ENCODE results near the gene SLC5A7. TPM values are rescaled to one million over a fixed set of nuclear protein-coding genes. Genes with fewer than 3 reads are reported as not detected.

The SLC5A7 gene
- total RNA-seq, 1 experiment from 2014 or later: not detected

DNA sequence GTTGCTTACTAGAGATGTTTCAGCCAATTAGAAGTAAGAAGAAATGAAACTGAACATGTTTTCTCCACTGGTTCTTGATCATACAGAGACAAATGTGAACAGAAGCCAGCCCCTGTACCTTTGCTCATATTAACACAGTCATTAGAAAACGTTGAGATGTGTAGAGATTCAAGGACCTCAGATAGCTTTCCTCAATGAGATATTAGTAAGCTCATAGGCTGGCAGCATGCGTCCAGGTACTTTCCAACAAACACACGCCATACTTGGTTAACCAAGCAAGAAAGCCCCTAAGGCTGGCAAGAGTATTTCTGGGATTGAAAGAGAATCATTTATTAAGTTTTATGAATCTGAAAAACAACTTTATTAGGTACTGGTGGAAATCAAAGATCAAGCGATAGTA, 37.5 kb downstream of the SLC5A7 start:
- no peak for ATAC-seq
- in situ Hi-C loops (cut with HindIII; ENCODE audit: low pct_unique_long_range_greater_than_20kb, low sequenced_read_pairs) (no loop called here), intact Hi-C loops (cut with micrococcal nuclease; ENCODE audit: unreplicated experiment) (no loop called here)
- TF ChIP-seq POLR2AphosphoS5 (IDR thresholded peaks at IDR 0.05; ENCODE audit: low read depth, low read length): no peak
- TF ChIP-seq, protein P1, sequence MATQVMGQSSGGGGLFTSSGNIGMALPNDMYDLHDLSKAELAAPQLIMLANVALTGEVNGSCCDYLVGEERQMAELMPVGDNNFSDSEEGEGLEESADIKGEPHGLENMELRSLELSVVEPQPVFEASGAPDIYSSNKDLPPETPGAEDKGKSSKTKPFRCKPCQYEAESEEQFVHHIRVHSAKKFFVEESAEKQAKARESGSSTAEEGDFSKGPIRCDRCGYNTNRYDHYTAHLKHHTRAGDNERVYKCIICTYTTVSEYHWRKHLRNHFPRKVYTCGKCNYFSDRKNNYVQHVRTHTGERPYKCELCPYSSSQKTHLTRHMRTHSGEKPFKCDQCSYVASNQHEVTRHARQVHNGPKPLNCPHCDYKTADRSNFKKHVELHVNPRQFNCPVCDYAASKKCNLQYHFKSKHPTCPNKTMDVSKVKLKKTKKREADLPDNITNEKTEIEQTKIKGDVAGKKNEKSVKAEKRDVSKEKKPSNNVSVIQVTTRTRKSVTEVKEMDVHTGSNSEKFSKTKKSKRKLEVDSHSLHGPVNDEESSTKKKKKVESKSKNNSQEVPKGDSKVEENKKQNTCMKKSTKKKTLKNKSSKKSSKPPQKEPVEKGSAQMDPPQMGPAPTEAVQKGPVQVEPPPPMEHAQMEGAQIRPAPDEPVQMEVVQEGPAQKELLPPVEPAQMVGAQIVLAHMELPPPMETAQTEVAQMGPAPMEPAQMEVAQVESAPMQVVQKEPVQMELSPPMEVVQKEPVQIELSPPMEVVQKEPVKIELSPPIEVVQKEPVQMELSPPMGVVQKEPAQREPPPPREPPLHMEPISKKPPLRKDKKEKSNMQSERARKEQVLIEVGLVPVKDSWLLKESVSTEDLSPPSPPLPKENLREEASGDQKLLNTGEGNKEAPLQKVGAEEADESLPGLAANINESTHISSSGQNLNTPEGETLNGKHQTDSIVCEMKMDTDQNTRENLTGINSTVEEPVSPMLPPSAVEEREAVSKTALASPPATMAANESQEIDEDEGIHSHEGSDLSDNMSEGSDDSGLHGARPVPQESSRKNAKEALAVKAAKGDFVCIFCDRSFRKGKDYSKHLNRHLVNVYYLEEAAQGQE (IDR thresholded peaks at IDR 0.05; ENCODE audit: insufficient read depth in 1 of 2, low read depth in 2 of 2, low read length in 1 of 2): no peak
- TF ChIP-seq, protein P2, sequence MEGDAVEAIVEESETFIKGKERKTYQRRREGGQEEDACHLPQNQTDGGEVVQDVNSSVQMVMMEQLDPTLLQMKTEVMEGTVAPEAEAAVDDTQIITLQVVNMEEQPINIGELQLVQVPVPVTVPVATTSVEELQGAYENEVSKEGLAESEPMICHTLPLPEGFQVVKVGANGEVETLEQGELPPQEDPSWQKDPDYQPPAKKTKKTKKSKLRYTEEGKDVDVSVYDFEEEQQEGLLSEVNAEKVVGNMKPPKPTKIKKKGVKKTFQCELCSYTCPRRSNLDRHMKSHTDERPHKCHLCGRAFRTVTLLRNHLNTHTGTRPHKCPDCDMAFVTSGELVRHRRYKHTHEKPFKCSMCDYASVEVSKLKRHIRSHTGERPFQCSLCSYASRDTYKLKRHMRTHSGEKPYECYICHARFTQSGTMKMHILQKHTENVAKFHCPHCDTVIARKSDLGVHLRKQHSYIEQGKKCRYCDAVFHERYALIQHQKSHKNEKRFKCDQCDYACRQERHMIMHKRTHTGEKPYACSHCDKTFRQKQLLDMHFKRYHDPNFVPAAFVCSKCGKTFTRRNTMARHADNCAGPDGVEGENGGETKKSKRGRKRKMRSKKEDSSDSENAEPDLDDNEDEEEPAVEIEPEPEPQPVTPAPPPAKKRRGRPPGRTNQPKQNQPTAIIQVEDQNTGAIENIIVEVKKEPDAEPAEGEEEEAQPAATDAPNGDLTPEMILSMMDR (IDR thresholded peaks at IDR 0.05): no peak
- TF ChIP-seq TCF7L2 (IDR thresholded peaks at IDR 0.05; ENCODE audit: low read depth, low read length): no peak
- no peak for TF ChIP-seq SIN3A (IDR thresholded peaks at IDR 0.05; ENCODE audit: borderline replicate concordance, insufficient read depth, low read depth, low read length)
- POLR2A ChIA-PET: no interaction called here
- DNase-seq (ENCODE audit: low read depth, low spot score): no peak
- Histone ChIP-seq H3K9me3 (ENCODE audit: control insufficient read depth, insufficient read depth, low read depth, low read length) (no peaks in the 10 kb centered on the region), H3K27me3 (ENCODE audit: control insufficient read depth, insufficient read depth, low read length) (no peaks in the 10 kb centered on the region), H3K27ac (ENCODE audit: low read length) (no peak overlapping the region), H3K36me3 (ENCODE audit: control insufficient read depth, insufficient read depth, low read length) (no peaks in the 10 kb centered on the region), H3K4me3 (ENCODE audit: low read depth in 2 of 2, low read length in 2 of 2) (no peak overlapping the region), H3K4me1 (ENCODE audit: control insufficient read depth, insufficient read depth, low read length) (no peaks in the 10 kb centered on the region)
- CTCF ChIA-PET: no interaction called here
- BruUV-seq (replicated peaks): no TSS peak

DNA sequence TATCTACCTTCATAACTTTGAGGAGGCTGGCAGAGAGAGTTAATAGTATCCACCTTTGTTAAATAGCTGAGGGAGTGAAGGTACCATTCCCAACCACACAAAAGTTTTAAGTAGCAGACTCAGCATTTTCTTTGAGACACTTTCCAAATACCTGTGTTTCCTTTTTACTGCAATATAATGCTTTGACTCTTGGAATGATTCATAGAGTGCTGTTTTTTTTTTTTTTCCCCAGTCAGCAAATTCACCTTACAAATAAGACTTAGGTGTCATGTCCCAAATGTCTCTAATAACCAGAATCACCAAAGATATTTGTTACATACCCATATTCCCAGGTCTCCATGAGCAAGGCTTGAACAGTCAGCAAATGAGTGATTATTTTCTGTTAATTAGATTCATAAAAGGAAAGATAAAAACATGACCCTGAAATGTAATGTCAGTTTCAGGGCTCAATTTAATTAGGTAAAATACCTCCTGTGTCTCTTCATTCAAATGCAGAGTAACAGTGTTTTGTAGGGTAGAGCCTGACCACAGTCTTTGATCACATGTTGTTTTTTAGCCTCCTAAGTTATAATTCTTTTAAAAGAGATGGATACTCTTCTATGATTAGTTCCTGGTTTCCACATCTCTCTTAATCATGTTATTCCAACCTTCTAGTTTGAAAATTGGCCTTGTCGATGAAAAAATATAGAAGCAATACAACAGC, 39.9 kb downstream of the SLC5A7 start:
- ATAC-seq: no peak
- BruUV-seq (replicated peaks): no TSS peak
- TF ChIP-seq TCF7L2 (IDR thresholded peaks at IDR 0.05; ENCODE audit: low read depth, low read length) (no peak), SIN3A (IDR thresholded peaks at IDR 0.05; ENCODE audit: borderline replicate concordance, insufficient read depth, low read depth, low read length) (no peak), POLR2AphosphoS5 (IDR thresholded peaks at IDR 0.05; ENCODE audit: low read depth, low read length) (no peak)
- TF ChIP-seq, protein P2 (IDR thresholded peaks at IDR 0.05): no peak
- TF ChIP-seq, protein P1 (IDR thresholded peaks at IDR 0.05; ENCODE audit: insufficient read depth in 1 of 2, low read depth in 2 of 2, low read length in 1 of 2): no peak
- H3K27ac ChIP-seq (ENCODE audit: low read length): no peak overlapping the region
- no peak for DNase-seq (ENCODE audit: low read depth, low spot score)
- CTCF ChIA-PET: no interaction called here
- H3K4me1 ChIP-seq (ENCODE audit: control insufficient read depth, insufficient read depth, low read length): no peaks in the 10 kb centered on the region
- intact Hi-C loops (cut with micrococcal nuclease; ENCODE audit: unreplicated experiment) (no loop called here), in situ Hi-C loops (cut with HindIII; ENCODE audit: low pct_unique_long_range_greater_than_20kb, low sequenced_read_pairs) (no loop called here)
- no peak overlapping the region for H3K4me3 ChIP-seq (ENCODE audit: low read depth in 2 of 2, low read length in 2 of 2)
- H3K9me3 ChIP-seq (ENCODE audit: control insufficient read depth, insufficient read depth, low read depth, low read length): no peaks in the 10 kb centered on the region
- POLR2A ChIA-PET: no interaction called here
- no peaks in the 10 kb centered on the region for H3K36me3 ChIP-seq (ENCODE audit: control insufficient read depth, insufficient read depth, low read length)
- no peaks in the 10 kb centered on the region for H3K27me3 ChIP-seq (ENCODE audit: control insufficient read depth, insufficient read depth, low read length)
